GM21526 (cell line): ENCODE measurements around the gene TMPRSS3.

Experiments
- ATAC-seq: cut with Tn5 transposase; IDR thresholded peaks from one replicate; pipeline ENCODE4 v1.9.1; 2021; ENCODE audit warnings: moderate library complexity; ENCODE audit not compliant: unreplicated experiment, low FRiP score

Gene TMPRSS3

DNA sequence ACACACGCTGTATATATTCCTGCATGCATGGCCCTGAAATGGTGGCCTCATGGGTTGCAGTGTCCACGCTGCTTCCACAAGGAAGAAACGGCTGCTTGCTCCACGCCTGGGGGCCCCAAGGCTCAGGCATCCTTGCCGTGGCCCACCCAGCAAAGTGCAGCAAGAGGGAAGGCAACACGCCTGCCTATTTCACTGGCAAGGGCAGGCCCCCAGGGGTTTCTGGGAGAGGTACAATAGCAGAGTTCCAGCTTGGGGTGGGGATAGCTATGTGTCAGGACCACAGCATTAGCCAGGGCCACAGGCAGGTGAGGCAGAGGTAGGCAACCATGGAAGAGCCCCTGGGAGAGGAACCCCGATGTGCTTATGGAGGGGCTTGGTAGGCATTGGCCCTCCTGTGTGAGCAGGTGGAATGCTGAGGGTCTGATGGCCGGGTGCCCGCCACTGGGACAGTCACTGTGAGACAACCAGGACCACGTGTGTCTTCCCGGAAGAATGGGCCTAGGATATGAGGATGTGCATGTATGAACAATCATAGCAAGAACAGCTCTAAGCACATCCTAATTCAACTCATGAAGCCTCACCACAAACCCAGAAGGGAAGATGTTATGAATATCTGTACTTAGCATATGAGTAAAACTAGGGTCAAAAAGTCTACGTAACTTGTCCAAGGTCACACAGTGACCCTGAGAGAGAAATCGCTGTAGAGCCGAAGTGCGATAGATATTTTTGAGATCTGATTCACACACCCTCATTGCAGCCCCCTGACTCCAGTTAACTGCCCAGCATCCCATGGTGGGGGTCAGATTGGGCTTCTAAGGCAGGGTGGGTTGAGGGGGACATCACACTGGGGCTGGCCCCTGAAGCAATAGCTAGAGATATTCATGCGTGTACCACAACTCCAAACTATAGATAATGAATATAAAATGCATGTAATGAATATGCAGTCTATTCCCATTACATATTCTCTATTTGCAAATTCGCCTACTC is 56.8 kb downstream of the TMPRSS3 start:
- no peak for ATAC-seq

DNA sequence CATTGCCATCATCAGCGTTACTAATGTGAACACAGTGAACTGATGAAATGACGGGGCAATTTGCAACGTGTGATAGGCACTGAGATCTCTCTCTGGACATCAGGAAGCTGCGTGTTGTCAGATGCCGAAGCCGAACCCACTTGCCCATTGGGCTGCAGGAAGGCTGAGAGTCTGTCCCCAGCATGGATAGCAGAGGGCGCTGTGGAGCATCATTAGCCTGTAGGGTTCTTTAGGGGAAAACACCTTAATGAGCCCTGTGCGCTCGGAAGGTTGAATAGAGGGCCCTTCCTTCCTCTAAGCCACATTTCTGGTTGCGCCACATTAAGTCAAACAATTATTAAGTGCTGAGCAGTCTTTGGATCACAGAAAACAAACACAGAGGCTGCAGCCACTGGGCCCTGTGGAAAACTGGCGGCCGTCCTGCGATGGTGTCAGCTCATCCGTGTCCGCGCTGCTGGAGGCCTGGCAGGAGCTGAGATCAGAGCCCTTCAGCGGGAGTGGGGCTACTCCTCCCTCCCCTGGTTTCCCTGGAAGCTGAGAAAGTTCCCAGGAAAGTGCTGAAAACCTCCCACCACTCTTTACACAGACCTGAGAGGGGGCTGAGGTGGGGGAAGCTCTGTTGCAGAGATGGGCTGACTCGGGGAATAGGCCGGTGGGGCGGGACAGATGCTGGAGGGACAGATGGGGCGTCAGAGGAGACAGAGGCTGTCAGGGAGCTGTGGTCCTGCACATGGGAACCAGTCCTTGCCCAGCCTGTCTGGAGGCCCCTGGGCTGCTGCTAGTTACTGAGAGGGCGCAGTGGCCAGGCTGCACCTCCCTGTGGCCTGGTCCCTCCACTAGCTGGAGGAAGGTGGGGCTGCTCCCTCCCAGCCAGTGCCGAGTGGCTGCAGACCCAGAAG is 57.8 kb downstream of the TMPRSS3 start:
- ATAC-seq = no peak

DNA sequence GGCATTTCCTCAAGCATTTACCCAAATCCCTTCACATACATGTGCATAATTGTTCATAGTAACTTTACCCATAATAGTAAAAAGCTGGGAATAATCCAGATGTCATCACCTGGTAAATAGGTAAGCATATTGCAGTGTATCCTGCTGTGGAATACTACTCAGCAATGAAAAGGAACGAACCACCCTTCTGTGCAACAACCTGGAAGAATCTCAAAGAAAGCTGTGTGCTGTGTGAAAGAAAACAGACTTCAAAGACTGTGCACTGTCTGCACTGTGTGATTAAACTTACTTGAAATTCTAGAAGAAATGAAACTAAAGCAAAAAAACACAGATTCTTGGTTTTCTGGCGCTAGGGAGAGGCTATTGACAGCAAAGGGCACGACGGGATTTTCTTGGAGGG is 58.6 kb downstream of the TMPRSS3 start:
- no peak for ATAC-seq

DNA sequence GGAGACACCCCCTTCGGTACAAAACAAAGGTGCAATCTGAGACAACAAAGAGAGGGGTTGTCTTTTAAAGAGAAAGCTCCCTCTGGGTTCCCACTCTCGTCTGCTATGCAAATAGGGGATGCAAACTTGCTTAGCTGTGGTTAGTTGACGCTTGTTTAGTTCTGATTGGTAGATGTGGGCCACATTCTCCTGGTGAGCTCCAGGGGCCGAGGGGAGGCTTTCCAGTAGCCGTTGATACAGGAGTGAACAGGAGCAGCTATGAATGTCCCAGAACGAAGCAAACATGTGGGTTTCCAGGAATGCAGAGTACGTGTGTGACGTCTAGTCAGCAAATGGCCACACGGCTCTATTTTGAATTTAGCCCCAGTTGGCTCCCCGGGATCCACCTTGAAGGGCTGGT is 59.8 kb downstream of the TMPRSS3 start:
- no peak for ATAC-seq

DNA sequence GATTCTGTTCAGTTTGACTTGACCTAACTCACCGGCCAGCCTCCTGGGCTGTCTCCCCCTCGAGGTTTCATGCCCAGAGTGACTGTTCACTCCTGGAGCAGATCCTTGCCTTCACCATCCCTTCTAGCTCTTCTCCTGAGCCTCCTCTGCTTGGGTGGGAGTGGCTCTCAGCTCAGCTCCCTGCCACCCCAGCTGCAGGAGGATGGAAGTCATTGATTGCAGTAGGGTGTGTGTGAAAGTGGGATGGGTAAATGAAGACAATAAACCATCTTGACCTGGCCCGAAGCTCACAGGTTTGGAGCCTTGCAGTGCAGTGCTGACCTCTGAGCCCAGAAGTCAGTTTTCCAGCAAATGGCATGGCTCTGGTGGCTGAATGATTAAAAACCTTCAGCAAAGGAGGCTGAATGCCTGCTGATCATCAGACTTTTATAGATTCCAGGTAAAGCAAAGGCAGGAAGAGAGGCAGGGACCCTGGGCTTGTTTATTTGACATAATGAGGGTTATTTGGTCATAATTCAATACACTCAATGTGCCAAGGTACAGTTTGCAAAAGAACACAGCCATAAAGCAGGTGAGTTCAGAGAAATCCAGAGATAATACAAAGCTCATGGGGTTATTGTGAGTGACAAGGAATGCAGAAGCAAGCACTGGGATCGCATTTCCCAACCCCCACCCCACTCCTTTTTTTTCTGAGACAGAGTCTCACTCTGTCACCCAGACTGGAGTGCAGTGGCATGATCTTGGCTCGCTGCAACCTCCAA is 63.1 kb downstream of the TMPRSS3 start:
- ATAC-seq = no peak

DNA sequence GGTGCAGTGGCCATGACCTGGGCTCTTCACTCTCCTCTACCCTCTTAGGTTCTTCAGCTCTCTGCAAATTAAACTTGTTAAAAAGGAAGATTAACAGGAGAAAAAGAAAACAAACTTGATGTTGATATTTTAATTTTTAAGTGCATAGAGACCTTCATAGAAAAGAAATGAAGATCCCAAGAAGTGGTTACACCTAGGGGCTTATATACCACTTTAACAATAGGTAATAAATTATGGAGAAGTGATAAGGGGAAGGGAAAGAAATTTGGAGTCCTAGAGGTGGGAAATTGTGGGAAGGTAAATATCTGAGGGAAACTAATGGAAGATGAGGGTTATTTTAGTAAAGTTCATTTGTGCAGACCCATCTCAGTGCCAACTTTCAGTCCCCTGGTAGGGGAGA is 64.2 kb downstream of the TMPRSS3 start:
- no peak for ATAC-seq

DNA sequence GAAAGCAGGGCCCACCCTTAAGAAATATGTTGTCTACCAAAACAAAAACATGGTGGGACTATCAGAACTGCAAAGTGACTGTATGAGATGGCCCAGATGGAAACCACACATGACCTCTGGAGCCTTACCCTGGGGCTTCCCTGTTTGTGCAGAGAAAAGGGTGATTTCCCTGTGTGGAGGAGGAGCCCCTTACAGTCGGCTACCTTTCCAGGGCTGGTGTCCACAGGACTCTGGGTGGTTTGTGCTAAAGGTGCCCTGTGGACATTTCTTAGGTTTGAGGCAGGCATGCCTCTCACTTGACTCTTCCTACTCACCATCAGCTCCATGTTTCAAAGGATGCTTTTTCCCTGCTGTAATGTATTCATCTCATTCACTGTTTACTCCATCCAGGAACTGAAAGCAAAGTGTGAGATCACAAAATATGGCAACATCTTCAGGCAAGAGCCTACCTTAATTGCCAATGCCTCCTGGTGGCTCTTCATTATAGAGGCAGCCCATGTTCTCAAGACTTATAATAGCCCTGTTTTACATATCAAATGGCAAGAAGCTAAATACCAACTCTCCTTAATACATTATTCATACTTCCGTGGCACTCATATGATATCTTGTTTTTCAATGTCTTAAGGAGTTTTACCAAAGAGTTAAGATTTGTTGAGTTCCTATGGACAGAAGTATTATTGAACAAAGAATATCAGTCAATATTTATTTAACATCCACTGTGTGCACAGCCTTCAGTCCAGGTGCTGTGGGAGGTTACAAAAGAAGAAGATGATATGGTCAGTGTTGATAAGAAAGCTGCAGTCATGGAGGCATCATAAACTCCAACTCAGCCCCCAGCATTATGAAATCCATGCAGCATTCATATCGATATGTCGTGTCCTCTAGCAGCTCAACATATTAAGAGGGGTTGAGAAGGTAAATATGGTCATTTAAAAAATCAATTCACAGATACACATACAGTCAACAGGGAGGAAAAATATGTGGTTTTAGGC is 65.2 kb downstream of the TMPRSS3 start:
- no peak for ATAC-seq

DNA sequence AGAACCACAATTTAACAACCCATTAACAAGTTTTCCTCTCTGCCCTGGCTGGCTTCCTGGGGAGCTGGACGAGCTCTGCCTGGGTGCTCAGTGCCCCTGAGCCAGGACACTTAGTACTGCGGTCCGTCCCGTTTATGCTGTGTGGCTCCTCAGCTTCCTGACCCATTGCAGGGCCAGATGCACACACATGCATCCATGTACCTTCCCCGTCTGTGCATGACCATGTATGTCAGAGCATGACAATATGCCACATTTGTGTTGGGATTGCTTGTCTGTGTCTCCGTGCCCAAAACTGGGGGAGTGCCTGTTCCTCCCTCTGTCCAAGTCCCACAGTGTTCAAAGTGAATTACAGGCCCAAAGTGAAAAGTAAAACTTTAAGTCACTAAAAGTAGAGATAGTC is 71.0 kb downstream of the TMPRSS3 start:
- no peak for ATAC-seq
